ENCODE data around the gene MAPK6. TPM values are rescaled to one million over a fixed set of nuclear protein-coding genes. Genes with fewer than 3 reads are reported as not detected.
A peak's percentile ranks its signal among the peaks of the same experiment; 100 is the strongest.

MAPK6 gene
- total and polyA plus RNA-seq, 2 of the 4 experiments (the other 2 are of a cell fraction) = 22.6 to 60.6 TPM

GRCh38 chr15:52094811-52095584 is 76.0 kb downstream of the MAPK6 start:
- Histone ChIP-seq H3K14ac (replicated peaks; ENCODE audit: low read depth, low read length) (peak overlapping the region; percentile 79; the same call in 1 of the 2 replicates), H3K79me1 (ENCODE audit: low read depth in 1 of 2, low read length in 2 of 2) (peaks cover 0 to 11% of the 10 kb centered on the region in 2 experiments; a peak in 1 of 4 replicates), H3K4me1 (ENCODE audit: control insufficient read depth, insufficient read depth, low read length) (peaks cover 22% of the 10 kb centered on the region), H3K9me1 (ENCODE audit: insufficient read depth, low read length) (peaks cover 21% of the 10 kb centered on the region), H3K4me2 (ENCODE audit: low read depth, low read length) (no peak overlapping the region), H3K9me3 (ENCODE audit: control insufficient read depth, insufficient read depth, low read length) (no peaks in the 10 kb centered on the region), H2BK5ac (ENCODE audit: low read depth, low read length, poor library complexity, severe bottlenecking) (peak overlapping the region; percentile 66), H2BK15ac (ENCODE audit: low read depth, low read length) (peak overlapping the region; percentile 13; the same call in 2 of the 3 replicates), H4K91ac (ENCODE audit: insufficient read depth, low read depth, low read length) (peak overlapping the region; percentile 52), H3K4ac (ENCODE audit: low read depth, low read length) (peak overlapping the region; percentile 57), H3K18ac (ENCODE audit: low read depth, low read length) (peak overlapping the region; percentile 88), H4K8ac (ENCODE audit: low read depth in 2 of 2, low read length in 2 of 2) (peak overlapping the region in 1 of 2 experiments; percentile 33; a peak in 2 of 4 replicates), H3K27me3 (ENCODE audit: control insufficient read depth, insufficient read depth, low read length) (no peaks in the 10 kb centered on the region), H3K36me3 (ENCODE audit: control insufficient read depth, insufficient read depth, low read length) (no peaks in the 10 kb centered on the region), H3K9ac (ENCODE audit: low read depth, low read length) (no peak overlapping the region), H3K27ac (ENCODE audit: insufficient read depth, low read length) (peak overlapping the region; percentile 75; the same call in 1 of the 2 replicates), H3K23ac (ENCODE audit: low read depth, low read length) (peak overlapping the region; percentile 29; the same call in 1 of the 2 replicates), H4K20me1 (ENCODE audit: insufficient read depth, low read length) (no peaks in the 10 kb centered on the region), H3K56ac (ENCODE audit: extremely low read depth, insufficient read depth, low read length) (no peak overlapping the region), H4K5ac (ENCODE audit: low read depth, low read length) (peak overlapping the region; percentile 78), H2AK5ac (ENCODE audit: low read depth, low read length) (peak overlapping the region; percentile 96), H2AK9ac (replicated peaks; ENCODE audit: low read depth, low read length, poor library complexity) (peak overlapping the region; percentile 5), H2BK20ac (ENCODE audit: low read depth, low read length) (peak overlapping the region; percentile 91), H3K4me3 (ENCODE audit: insufficient read depth, low read depth, low read length) (no peak overlapping the region), H2BK120ac (ENCODE audit: low read depth, low read length) (peak overlapping the region; percentile 58), H2AFZ (replicated peaks; ENCODE audit: low read length, poor library complexity) (peak overlapping the region; percentile 45)
- intact Hi-C loops (cut with micrococcal nuclease) (no loop called here), in situ Hi-C loops (cut with MboI; ENCODE audit: low sequenced_read_pairs) (no loop called here), dilution Hi-C loops (cut with HindIII; ENCODE audit: low sequenced_read_pairs, unreplicated experiment) (no loop called here)
- no TSS peak for BruUV-seq (replicated peaks)
- ATAC-seq (ENCODE audit: low read depth) (no peak), DNase-seq (no peak)
- 95% methylated on average over 7 of the region's 12 CpGs; no CpG with 5 or more reads in 1 of the 2 experiments for WGBS, 2 experiments (ENCODE audit: extremely low coverage in 2 of 2, insufficient read length in 1 of 2)
- ChIA-PET CTCF (no interaction called here), POLR2A (ENCODE audit: unreplicated experiment) (no interaction called here)
- no peak for TF ChIP-seq BHLHE40 (IDR thresholded peaks at IDR 0.05; ENCODE audit: low read depth, low read length)
- no peak for TF ChIP-seq SMC3 (IDR thresholded peaks at IDR 0.05; ENCODE audit: low read depth, low read length)
- no peak for TF ChIP-seq MAZ (IDR thresholded peaks at IDR 0.05; ENCODE audit: borderline replicate concordance, low read depth, low read length)
- no peak for TF ChIP-seq CHD1 (IDR thresholded peaks at IDR 0.05; ENCODE audit: low read depth, low read length)
- TF ChIP-seq MXI1 (IDR thresholded peaks at IDR 0.05; ENCODE audit: borderline replicate concordance, low read depth, low read length) = no peak
- no peak for TF ChIP-seq RAD21 (IDR thresholded peaks at IDR 0.05; ENCODE audit: low read length)
- no peak for TF ChIP-seq MAFK (IDR thresholded peaks at IDR 0.05; ENCODE audit: low read depth, low read length)
- TF ChIP-seq FOS (IDR thresholded peaks at IDR 0.05; ENCODE audit: low read depth, low read length) = no peak
- TF ChIP-seq NFE2L2 (IDR thresholded peaks at IDR 0.05; ENCODE audit: low read depth, low read length) = no peak
- TF ChIP-seq POLR2A (IDR thresholded peaks at IDR 0.05; ENCODE audit: low read depth, low read length) = no peak
- no peak for TF ChIP-seq CEBPB (IDR thresholded peaks at IDR 0.05; ENCODE audit: low read depth, low read length)
- TF ChIP-seq ELK1 (IDR thresholded peaks at IDR 0.05; ENCODE audit: borderline replicate concordance, low read depth, low read length) = no peak
- TF ChIP-seq RCOR1 (IDR thresholded peaks at IDR 0.05; ENCODE audit: insufficient replicate concordance, low read length) = no peak
- no peak for TF ChIP-seq CTCF (conservative IDR thresholded peaks at IDR 0.05; ENCODE audit: low read depth, low read length)
- TF ChIP-seq USF2 (IDR thresholded peaks at IDR 0.05; ENCODE audit: low read depth, low read length) = no peak

Data from IMR-90 (cell line).